ENCODE data around the gene PHKG2.
"Not testable (repeated sequence)": the region's sequence is repeated elsewhere in the genome, so short reads cannot be mapped to it uniquely, and the experiment has no call there.

The PHKG2 gene, protein sequence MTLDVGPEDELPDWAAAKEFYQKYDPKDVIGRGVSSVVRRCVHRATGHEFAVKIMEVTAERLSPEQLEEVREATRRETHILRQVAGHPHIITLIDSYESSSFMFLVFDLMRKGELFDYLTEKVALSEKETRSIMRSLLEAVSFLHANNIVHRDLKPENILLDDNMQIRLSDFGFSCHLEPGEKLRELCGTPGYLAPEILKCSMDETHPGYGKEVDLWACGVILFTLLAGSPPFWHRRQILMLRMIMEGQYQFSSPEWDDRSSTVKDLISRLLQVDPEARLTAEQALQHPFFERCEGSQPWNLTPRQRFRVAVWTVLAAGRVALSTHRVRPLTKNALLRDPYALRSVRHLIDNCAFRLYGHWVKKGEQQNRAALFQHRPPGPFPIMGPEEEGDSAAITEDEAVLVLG

DNA sequence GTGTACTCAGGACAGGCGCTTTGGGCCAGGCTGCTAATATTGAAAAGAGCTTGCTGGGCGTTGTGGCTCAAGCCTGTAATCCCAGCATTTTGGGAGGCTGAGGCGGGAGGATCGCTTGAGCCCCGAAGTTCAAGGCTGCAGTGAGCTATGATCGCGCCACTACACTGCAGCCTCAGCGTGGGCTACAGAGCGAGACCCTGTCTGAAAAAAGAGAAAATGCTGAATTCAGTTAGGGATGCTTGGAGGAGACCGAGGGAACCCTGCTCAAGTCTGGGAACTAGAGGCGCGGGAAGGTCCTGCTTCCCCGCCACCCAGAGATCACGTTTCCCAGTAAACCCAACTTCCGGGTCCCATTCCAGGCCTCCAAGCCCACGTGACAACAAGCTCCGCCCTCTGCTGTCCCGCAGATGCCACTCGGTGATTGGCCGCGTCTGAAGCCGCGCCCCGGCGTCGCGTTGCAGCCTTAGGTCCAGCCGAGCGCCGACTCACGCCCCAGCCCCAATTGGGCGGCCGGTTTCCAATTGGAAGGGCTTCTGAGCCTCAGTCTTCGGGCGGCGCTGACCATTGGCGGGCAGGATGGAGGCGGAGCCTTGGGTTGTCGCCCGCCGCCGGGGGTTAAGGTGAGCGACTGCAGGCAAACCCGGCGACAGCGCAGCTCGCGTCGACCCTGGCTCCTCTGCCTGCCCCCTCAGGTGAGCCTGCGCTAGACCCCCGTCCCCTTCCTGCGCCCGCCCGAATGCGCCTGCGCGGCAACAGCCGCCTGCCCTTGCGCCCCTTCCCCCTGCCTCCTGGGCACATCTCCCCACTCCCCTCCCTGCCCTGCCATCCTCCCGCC lies at the start of gene PHKG2:
PHKG2 (plus strand) TSS at position 627 of the 835 bp plus-strand sequence. CDS start 396 bp downstream, outside the sequence.
- peak; percentile 85 to 91 for DNase-seq (ENCODE audit: low read depth in 2 of 2)

DNA sequence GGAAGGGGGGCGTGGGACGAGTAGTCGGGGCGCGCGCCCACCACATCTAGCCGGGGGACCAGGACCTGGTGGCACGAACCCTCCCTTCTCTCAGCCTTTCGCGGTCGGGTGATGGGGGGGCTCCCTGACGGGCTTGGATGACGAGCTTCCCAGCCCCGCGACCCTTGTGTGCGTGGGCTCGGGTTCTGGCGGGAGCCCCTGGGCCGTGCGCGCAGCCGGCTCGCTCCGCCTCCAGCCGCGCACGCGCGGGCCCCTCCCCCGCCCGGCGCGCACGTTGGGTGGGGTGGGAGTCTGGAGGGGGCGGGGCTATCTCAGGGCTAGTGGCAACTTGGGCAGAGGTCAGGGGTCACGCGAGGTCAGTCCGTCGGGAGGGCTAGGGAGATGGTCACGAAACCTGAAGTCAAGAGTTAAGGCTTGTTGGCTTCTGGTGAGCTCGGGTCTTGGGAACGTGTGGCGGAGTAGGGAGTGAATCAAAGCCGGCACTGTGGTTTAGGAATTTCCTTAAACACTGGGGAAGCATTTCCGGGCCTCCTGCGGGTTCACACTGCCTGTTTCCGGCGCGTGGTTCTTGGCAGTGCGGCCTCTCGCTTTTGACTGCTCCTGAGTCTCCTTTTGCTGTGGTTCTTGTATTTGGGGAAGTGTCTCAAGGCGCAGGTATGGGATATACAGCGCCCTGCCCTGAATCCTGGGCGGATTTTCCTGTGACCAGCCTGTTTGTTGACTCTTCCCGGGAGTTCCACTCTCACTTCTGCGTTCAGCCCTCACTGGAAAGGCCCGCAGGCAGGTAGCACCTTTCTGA lies 49.2 kb upstream of the PHKG2 start, which contains the start of gene SRCAP:
SRCAP (plus strand) TSS at position 356 of the 799 bp plus-strand sequence. CDS start 1,654 bp downstream, outside the sequence.
- peak; percentile 56 to 61 for DNase-seq (ENCODE audit: low read depth in 2 of 2)

DNA sequence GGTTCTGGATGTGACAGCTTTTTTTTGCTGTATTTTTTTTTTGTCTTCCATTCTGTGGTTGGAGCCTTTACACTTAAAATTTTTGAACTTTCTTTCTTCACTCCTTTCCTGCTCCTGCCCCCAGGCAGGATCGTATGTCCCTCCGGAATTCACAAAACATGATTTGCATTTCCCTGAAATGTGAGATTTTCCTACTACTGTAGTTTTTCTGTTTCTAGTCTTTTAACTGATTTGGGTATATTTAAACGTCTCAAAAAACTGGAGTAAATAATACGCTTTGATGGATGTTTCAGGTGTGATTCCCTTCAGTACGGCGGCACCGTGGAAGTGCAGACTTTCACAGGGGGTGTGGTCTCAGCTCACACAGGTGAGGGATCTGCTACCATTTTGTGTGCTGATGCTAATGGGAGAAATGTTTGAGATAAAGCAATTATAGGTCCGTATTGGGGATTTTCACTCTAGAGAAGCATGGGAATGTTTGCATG lies 48.6 kb upstream of the PHKG2 start:
- no peak for DNase-seq (ENCODE audit: low read depth in 2 of 2)

DNA sequence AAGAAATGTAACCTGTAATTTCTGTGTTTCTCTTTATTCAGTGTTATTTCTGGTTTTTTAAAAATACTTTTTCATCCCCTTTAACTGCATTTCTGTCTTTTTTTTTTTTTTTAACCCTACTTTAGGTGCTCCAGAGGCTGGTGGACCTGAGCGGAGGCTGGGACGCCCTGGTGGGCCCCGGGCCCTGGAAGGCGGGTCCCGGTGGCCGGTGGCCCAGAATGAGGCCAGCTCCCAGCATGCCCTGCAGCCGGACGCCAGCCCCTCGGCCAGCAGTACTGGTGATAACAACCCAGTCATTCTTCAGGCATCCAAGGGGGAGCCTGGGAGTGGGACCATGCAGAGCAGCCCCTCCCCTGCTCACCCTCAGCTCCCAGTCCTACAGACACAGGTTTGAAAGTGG lies 47.7 kb upstream of the PHKG2 start:
- DNase-seq (ENCODE audit: low read depth in 2 of 2) = no peak

DNA sequence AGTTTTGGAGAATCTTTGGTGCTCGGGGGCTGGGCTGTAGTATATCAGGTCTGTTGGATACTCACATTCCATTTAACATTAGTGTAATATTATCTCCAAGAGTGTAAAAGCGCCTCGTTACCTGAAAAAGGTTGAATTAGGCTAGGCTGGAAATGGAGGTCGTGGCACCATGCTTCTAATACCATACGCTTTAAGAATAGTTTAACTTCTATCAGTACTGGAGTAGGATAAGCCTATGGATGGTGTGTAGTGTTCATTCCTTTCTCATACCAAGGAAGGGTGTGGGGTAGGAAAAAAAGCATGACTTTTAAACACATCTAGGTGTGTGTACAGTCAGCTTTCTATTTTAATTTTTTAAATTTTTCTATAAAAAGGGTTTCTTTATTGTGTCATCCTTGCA lies 47.3 kb upstream of the PHKG2 start:
- DNase-seq (ENCODE audit: low read depth in 2 of 2) = no peak

DNA sequence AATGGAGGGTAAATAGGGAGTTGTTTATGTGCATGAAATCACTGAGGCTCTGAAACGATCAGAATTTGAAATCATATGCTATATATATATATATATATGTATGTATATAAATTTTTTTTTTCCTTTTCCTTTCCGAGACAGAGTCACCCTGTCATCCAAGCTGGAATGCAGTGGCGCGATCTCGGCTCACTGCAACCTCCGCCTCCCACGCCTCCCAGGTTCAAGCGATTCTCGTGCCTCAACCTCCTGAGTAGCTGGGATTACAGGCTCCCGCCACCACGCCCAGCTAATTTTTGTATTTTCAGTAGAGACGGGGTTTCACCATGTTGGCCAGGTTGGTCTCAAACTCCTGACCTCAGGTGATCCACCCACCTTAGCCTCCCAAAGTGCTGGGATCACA lies 45.2 kb upstream of the PHKG2 start:
- DNase-seq (ENCODE audit: low read depth in 2 of 2) = not testable (repeated sequence)

DNA sequence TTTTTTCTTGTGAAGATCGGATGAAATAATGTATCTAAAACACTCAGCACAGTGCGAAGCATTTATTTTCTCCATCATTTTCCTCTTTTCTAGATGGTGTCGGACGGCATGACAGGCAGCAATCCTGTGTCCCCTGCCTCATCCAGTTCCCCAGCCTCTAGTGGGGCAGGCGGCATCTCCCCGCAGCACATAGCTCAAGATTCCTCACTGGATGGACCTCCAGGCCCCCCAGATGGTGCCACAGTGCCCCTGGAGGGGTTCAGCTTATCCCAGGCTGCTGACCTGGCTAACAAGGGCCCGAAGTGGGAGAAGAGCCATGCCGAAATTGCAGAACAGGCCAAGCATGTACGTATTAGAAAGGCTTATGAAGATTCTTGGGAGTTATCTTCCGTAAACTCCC lies 44.3 kb upstream of the PHKG2 start:
- no peak for DNase-seq (ENCODE audit: low read depth in 2 of 2)

DNA sequence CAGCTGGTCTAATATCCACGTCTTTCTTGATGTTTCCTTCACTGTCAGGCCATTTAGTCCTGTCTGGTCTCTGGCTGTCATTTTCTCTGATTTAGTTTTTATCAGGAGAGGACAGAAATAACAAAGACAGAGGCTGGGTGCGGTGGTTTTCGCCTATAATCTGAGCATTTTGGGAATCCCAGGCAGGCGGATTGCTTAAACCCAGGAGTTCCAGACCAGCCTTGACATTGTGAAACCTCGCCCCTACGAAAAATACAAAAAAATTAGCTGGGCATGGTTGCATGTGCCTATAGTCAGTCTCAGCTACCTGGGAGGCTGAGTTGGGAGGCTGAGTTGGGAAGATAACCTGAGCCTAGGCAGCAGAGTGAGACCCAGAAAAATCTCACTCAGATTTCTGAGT lies 42.2 kb upstream of the PHKG2 start:
- no peak for DNase-seq (ENCODE audit: low read depth in 2 of 2)

DNA sequence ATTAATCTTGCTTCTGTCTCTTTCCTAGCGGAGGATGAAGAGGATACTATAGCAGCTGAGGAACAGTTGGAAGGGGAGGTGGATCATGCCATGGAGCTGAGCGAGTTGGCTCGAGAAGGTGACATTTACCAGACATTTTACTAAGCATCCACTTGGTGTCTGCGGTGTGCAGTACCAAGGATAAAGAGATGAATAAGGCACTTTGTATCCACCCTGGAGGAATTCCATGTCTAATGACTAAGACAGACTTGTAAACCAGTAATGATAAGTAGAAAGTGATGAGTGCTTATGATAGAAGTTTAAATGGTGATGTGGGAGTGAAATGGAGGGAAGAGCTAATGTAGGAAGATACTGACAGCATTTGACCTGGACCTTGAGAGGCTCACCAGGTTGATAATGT lies 37.3 kb upstream of the PHKG2 start:
- no peak for DNase-seq (ENCODE audit: low read depth in 2 of 2)

DNA sequence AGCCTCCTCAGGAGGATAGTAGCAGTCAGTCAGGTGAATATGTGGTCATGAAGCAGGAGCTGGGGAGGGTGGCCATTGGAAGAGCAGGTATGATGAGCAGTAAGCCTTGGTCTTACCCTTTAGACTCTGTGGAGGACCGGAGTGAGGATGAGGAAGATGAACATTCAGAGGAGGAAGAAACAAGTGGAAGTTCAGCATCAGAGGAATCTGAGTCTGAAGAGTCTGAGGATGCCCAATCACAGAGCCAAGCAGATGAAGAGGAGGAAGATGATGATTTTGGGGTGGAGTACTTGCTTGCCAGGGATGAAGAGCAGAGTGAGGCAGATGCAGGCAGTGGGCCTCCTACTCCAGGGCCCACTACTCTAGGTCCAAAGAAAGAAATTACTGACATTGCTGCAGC lies 36.5 kb upstream of the PHKG2 start:
- DNase-seq (ENCODE audit: low read depth in 2 of 2) = no peak

DNA sequence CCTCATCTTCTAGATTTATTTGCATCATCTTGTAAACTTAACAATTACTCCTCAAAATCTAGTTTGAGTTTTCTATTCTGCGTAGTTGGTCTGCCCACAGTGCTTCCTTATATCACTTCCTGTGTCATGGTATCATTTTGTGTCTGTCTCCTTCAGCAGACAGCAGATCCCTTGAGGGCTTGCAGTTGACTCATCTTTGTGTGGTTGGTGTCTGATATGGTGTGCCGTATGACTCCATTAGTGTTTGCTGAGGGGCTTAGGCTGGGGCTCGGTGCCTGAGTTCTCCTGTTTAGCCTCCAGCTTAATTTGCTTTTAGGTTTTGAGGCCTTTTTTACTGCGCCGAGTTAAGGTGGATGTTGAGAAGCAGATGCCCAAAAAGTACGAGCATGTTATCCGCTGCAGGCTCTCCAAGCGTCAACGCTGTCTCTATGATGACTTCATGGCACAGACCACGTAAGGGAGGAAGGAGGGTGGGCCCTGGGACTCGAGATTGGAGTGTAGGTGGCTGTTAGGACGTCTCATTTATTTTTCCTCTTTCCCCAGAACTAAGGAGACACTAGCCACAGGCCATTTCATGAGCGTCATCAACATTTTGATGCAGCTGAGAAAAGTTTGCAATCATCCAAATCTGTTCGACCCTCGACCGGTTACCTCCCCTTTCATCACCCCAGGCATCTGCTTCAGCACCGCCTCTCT lies 32.3 kb upstream of the PHKG2 start:
- peak; percentile 3 to 18 for DNase-seq (ENCODE audit: low read depth in 2 of 2)

DNA sequence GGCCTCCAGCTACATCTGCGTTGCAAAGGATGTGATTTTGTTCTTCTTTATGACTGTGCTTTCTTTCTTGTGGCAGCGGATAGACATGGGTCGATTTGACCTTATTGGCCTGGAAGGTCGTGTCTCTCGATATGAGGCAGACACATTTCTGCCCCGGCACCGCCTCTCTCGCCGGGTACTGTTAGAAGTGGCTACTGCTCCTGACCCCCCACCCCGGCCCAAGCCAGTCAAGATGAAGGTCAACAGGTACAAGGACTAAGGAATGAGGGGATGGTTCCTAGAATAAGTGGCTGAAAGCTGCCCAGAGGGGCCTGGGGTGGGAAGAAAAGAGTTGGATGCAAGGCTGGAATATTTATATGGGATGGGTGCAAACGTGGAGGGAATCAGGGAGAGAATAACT lies 28.1 kb upstream of the PHKG2 start:
- DNase-seq (ENCODE audit: low read depth in 2 of 2) = no peak

DNA sequence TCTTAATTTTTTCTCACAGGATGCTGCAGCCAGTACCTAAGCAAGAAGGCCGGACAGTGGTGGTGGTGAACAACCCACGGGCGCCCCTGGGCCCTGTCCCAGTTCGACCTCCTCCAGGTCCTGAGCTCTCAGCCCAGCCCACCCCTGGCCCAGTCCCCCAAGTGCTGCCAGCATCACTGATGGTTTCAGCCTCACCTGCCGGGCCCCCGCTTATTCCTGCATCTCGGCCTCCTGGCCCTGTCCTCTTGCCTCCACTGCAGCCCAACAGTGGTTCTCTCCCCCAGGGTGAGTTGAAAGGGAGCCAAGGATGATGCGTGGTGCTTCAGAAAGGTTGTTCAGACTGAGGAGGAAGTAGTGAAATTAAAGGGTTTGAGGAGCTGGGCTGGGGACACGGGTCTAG lies 27.5 kb upstream of the PHKG2 start:
- no peak for DNase-seq (ENCODE audit: low read depth in 2 of 2)

DNA sequence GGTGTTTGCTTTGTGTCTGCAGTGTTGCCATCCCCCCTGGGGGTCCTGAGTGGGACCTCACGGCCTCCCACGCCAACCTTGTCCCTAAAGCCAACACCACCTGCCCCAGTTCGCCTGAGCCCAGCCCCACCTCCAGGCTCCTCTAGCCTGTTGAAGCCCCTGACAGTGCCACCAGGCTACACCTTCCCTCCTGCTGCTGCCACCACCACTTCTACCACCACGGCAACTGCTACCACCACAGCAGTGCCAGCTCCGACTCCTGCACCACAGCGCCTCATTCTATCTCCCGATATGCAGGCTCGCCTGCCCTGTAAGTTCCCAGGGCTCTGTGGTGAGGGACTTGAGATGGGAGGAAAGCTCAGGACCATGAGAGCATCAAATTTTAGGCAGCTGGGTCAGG lies 27.1 kb upstream of the PHKG2 start:
- DNase-seq (ENCODE audit: low read depth in 2 of 2) = no peak

DNA sequence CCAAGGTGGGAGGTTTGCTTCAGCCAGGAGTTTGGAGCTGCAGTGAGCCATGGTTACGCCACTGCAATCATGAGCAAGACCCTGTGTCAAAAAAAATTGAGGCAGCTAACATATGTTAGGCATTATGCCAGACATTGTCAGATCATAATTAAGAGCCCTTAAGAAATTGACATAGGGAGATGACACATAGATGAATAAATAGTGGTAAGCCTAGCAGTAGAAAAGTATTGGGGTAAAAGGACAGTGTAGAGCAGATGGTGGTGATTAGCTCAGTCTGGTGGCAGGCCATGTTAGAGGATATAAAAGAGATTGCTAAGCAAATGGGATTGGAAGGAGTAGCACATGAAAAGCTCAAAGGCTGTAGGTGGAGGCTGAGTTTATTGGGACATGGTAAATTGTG lies 26.6 kb upstream of the PHKG2 start:
- no peak for DNase-seq (ENCODE audit: low read depth in 2 of 2)

DNA sequence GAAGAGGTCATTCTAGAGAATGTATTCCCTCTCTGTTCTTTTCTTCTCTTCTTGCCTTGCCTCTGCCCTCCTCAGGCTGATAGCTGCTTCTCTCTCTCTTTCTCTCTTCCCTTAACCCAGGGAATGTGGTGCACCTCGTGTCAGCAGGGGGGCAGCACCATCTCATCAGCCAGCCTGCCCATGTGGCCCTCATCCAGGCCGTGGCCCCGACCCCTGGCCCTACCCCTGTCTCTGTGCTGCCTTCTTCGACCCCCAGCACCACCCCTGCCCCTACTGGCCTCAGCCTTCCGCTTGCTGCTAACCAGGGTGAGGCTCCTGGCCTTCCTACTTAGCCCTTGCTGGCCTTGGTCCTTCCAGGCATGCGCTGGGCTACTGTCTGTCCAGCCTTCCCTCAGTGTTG lies 25.8 kb upstream of the PHKG2 start:
- no peak for DNase-seq (ENCODE audit: low read depth in 2 of 2)

DNA sequence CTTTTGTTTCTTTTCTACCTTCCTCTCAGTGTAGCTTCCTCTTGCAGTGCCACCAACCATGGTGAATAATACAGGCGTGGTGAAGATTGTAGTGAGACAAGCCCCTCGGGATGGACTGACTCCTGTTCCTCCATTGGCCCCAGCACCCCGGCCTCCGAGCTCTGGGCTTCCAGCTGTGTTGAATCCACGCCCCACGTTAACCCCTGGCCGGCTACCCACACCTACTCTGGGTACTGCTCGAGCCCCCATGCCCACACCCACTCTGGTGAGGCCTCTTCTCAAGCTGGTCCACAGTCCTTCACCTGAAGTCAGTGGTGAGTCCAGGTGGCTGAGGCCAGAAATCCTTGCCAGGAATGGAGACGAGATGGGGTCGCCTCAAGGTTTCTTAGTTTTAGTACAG lies 25.3 kb upstream of the PHKG2 start:
- no peak for DNase-seq (ENCODE audit: low read depth in 2 of 2)

DNA sequence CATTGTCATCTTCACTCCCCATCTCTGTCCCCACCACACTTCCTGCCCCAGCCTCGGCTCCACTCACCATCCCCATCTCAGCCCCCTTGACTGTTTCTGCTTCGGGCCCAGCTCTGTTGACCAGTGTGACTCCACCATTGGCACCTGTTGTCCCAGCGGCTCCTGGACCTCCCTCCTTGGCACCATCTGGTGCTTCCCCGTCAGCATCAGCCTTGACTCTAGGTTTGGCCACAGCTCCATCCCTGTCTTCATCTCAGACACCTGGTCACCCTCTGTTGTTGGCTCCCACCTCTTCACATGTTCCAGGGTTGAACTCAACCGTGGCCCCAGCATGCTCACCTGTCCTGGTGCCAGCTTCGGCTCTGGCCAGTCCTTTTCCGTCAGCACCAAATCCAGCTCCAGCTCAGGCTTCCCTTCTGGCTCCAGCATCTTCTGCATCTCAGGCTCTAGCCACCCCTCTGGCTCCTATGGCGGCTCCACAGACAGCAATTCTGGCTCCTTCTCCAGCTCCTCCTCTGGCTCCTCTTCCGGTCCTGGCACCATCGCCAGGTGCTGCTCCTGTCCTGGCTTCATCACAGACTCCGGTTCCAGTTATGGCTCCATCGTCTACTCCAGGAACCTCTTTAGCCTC lies 24.4 kb upstream of the PHKG2 start:
- no peak for DNase-seq (ENCODE audit: low read depth in 2 of 2)

DNA sequence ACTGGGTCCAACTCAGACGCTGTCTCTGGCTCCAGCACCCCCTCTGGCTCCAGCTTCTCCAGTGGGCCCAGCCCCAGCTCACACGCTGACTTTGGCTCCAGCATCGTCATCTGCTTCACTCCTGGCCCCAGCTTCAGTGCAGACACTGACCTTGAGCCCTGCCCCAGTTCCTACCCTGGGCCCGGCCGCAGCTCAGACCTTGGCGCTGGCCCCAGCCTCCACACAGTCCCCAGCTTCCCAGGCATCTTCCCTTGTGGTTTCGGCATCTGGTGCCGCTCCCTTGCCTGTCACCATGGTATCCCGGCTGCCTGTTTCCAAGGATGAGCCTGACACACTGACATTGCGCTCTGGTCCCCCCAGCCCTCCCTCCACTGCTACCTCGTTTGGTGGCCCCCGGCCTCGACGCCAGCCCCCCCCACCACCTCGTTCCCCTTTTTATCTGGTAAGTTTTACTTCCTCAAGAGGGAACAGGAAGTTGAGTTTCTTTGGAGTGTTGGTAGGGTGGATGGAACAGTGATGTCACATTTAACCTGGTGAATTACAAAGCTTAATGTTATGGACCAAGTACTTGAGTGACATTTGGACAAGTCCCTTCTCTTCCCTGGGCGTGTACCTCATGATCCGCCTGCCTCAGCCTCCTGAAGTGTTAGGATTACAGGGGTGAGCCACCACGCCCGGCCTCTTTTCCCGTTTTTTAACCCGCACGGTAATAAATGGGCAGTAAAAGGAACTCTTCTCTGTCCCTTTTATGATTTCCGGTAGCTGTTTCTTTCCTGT lies 23.4 kb upstream of the PHKG2 start:
- no peak for DNase-seq (ENCODE audit: low read depth in 2 of 2)

DNA sequence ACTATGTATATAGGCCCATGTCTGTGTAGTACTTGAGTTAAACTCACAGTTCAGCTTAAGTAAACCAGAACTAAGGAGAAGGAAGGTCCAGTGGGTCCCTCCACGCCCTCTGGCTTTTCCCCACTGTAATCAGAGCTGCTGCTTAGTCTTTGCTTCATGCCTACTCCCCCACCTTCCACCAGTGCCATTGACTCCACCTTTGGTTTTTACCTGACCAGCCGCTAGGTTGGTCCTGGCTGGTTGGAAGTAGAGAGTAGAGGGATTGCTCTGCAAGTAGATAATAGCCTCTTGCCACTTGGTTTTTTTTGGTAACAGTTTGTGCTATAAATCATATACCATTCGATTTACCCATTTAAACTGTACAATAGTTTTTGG lies 22.8 kb upstream of the PHKG2 start:
- no peak for DNase-seq (ENCODE audit: low read depth in 2 of 2)
